GM19324 (cell line): Measurements from ENCODE around the gene MGAT4B.

ENCODE experiments used
- ATAC-seq: cut with Tn5 transposase; IDR thresholded peaks from one replicate; pipeline ENCODE4 v1.9.1; 2021; ENCODE audit warnings: mild to moderate bottlenecking, moderate library complexity; ENCODE audit not compliant: unreplicated experiment, low FRiP score

MGAT4B gene

GRCh38 chr5:179753971-179754370 is 52.7 kb downstream of the MGAT4B start:
- ATAC-seq, result no peak

GRCh38 chr5:179749857-179750508 is 56.7 kb downstream of the MGAT4B start:
- ATAC-seq, result no peak

DNA sequence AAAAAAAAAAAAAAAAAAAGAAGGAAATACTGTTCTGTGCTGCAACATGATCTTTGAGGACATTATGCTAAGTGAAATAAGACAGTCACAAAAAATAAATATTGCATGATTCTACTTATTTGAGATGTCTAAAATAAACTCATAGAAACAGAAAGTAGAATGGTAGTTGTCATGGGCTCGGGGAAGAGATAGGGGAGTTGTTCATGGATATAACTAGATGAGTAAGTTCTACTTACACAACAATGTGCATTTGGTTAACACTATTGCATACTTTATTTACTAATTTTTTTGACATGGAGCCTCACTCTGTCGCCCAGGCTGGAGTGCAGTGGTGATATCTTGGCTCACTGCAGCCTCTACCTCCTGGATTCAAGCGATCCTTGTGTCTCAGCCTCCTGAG is 58.9 kb downstream of the MGAT4B start:
- ATAC-seq, result no peak
